Erythroblast (primary cell): ENCODE data around the gene CNTFR.

ENCODE experiments used
- DNase-seq, 2 experiments: peaks; one replicate each; lab custom pipeline; 2025; lab: John Stamatoyannopoulos, UW
- GATA1 ChIP-seq: IDR thresholded peaks from 2 replicates; pipeline ENCODE4 v1.6.1; 2011; ENCODE audit warnings: low read depth, mild to moderate bottlenecking, control low read depth, low read length, moderate library complexity
- POLR2A ChIP-seq: IDR thresholded peaks from 2 replicates; pipeline ENCODE4 v1.6.1; 2011; ENCODE audit warnings: mild to moderate bottlenecking, low read length

The CNTFR gene

DNA sequence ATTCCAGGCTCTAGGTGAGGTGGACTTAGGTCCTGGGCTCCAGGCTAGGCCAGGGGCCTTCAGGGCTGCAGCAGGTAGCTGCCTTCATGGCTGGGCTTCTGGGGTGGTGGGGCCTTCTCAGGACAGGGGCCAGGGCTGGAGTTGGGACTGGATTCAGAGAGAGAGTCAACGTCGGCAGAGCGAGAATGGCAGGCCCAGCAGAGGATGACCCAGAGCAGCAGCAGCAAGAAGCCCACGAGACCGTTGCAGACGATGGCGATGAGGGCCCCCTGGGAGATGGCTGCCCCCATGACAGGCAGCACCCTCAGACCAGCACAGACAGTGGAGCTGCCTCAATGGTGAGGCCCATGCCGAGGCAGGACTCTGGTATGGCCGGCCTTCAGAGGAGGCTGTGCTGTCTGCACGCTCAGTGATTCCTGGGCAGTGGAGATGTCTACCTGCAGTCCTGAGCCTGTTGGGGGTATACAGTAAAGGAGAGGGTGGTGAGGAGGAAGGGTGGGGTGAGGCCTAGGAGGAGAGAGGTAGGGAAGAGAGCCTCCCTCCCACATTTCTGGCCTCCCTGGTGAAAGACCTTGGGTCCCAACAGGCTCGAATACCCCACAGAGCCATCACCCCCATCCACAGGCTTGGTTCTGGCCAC is 68.0 kb downstream of the CNTFR start:
- TF ChIP-seq POLR2A = no peak
- TF ChIP-seq GATA1 = no peak
- no peak for DNase-seq

DNA sequence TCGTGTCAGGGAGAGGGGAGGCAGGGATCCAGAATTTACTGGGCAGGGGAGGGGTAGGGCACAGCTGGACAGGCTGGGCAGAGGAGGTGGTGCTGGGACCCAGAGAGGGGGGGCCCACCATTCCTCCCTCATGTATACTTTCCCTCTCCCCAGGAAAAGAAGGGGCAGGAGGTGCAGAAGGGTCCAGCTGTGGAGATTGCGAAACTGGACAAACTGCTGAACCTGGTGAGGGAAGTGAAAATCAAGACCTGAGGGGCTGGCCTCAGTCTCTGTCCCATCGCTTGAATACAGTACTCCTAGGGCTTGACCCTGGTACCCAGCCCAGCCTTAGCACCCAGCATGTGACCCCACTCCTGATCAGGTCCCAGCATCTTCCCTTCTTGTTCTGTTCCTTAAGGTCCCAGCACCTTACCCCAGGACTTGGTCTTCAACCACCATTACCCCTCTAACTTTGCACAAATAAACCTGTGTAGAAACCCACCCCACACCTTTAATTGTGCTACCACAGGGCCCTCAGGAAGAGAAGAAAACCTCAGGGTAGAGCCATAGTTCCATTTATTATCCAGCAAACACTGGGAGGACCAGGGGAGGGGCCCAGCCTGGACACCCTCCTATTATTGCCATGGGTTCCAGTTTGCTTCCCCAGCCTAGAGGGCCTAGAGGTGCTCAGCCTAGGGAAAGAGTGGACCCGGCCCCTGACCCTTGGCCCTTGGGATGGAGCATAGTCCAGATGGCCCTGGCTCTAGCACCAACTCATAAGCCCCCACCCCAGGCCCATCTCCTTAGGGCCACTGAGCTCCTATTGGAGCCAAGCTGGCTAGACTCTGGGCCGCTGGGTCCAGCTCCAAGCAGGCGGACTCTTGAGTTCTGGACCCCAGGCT is 68.8 kb downstream of the CNTFR start:
- no peak for TF ChIP-seq GATA1
- no peak for TF ChIP-seq POLR2A
- DNase-seq = no peak

DNA sequence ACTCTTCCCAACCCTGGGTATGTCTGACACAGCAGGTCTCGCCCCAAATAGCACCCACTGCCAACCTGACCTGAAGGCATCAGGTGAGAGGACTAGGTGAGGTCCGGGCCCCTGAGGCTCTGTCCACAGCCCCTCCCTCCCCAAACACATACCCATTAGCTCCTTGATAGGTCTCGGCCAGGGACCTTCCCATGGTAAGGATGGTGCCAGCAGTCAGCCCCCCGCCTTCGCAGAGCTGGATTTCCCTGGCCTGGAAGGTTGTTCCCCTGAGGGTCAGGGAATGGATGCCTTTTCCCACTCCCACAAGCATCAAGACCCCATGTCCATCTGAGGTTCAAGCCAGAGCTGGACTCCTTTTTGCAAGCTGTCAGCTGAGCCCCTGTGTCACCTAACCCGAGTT is 69.4 kb downstream of the CNTFR start:
- TF ChIP-seq GATA1 = no peak
- no peak for TF ChIP-seq POLR2A
- no peak for DNase-seq

- DNase-seq = no peak
Measured at GRCh38 chr9:34519321-34520020, 70.1 kb downstream of the CNTFR start.

DNA sequence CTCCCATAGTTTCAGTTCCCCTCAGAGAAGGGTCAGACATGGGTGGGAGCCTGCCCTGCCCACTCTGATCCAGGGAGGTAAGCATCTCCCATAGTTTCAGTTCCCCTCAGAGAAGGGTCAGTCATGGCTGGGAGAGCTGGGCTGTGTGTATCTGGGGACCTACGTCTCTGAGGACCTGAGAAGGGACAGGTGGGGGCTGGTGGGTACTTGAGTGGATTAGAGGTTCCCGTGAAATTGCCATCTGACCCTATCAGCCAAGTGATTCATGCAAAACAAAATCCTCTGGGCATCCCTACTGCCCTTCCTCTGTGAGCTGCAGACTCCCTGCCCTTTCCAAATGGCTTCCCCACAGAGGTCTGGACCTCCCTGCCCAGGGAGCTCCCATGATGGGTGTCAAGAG is 70.6 kb downstream of the CNTFR start:
- no peak for TF ChIP-seq GATA1
- TF ChIP-seq POLR2A = no peak
- DNase-seq = no peak

More at GRCh38 chr9:34519321-34520020, 70.1 kb downstream of the CNTFR start:
- no peak for TF ChIP-seq GATA1
- no peak for TF ChIP-seq POLR2A

DNA sequence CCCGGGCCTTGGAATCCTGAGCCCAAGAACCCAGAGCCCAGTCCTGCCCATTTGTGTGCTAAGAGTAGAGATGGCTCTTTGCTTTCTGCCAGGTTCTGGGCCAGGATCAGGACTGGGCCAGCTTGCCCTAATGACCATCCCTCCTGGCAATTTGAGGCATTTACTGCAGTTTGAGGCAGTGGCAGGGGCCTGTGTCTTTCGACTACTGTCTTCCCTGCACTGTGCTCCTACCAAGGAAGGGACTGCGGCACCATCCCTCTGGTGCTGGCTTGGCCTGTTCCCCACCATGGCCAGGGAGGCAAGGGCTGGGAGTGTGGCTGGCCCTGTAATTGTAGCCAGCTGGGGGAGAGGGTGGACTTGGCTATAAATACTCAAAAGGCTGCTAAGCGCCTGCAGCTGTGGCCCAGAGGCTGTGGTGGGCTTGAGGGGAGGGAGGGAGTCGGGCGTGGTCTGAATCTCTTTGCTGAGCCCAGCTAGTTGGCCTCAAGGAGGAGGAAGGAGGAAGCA is 71.4 kb downstream of the CNTFR start:
- TF ChIP-seq GATA1 (no peak), POLR2A (no peak)
- DNase-seq = no peak

GRCh38 chr9:34517185-34517584 is 72.3 kb downstream of the CNTFR start:
- TF ChIP-seq POLR2A (no peak), GATA1 (no peak)
- no peak for DNase-seq

DNA sequence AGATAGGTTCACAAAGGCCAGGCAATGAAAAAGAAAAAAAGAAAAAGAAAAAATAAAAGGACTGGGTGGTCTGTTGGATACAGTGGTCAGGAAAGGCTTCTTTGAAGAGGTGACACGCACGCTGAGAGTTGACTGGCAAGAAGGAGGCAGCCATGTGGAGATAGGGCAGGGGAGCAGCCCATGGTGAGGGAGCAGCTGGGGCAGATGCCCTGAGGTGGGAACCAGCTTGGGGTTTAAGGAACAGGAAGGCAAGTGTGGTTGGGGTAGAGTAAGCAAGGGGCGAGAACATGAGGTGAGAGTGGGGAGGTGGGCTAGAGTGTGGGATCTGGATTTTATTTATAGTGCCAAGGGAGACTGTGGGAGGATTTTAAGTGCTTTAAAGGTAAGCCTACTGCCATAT is 73.6 kb downstream of the CNTFR start:
- no peak for DNase-seq
- no peak for TF ChIP-seq POLR2A
- TF ChIP-seq GATA1 = no peak

- TF ChIP-seq GATA1 (no peak), POLR2A (no peak)
- DNase-seq = no peak
Measured at GRCh38 chr9:34514816-34515215, 74.7 kb downstream of the CNTFR start.

GRCh38 chr9:34514401-34514800 is 75.1 kb downstream of the CNTFR start:
- no peak for TF ChIP-seq POLR2A
- TF ChIP-seq GATA1 = no peak

DNA sequence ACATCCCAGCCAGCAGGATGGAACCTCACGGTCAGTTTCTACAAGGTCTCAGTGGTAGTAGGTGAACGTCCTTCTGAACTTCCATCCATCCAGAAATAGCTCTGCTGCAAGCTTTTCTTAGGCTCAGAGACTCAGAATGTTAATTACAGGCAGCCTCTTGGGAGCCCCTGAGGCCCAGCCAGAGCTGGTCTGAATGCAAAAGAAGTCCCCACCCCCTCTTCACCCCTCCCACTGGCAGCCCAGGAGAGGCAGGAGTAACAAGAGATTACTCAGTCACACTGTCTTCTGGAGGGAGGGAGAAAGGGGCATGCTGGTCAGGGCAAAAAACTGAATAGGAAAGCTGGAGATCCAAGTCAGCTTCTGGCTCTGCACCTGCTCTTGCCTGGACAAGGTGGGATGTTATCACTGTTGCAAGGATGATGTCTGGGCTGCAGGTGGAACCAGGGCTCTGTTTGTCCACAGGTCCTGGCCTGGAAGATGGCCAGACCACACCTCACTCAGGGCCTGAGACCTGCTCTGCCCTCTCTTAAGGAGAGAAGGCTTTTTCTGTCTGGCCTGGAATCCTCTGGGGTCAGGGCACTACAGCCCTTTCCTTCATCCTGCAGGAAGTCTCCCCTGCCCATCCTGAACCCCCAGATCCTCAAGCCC is 75.8 kb downstream of the CNTFR start:
- TF ChIP-seq POLR2A = no peak
- TF ChIP-seq GATA1 = no peak
- no peak for DNase-seq

More at GRCh38 chr9:34514401-34514800, 75.1 kb downstream of the CNTFR start:
- DNase-seq = no peak

GRCh38 chr9:34512131-34513078 is 77.1 kb downstream of the CNTFR start:
- DNase-seq = no peak
- TF ChIP-seq GATA1 (no peak), POLR2A (no peak)
